KMS-11 (cell line): ENCODE measurements around the gene OAS1.

ENCODE experiments used
- H2AFZ ChIP-seq: fragments of 200-600 bp; sonication (generic); 2 replicates; pipeline ENCODE4 v1.6.1; 2016; ENCODE audit warnings: antibody characterized with exemption, mixed run types, low read depth
- H3K27ac ChIP-seq: fragments of 200-600 bp; sonication (generic); 2 replicates; pipeline ENCODE4 v1.6.1; 2016; ENCODE audit warnings: mild to moderate bottlenecking, mixed run types
- H3K27me3 ChIP-seq: fragments of 200-600 bp; sonication (generic); 2 replicates; pipeline ENCODE4 v1.6.1; 2017; ENCODE audit warnings: mild to moderate bottlenecking, low read depth, mixed run types, moderate library complexity; ENCODE audit not compliant: insufficient read depth
- H3K36me3 ChIP-seq: fragments of 200-600 bp; sonication (generic); 2 replicates; pipeline ENCODE4 v1.6.1; 2017; ENCODE audit warnings: mild to moderate bottlenecking, mixed run types; ENCODE audit not compliant: insufficient read depth
- H3K4me1 ChIP-seq: fragments of 200-600 bp; sonication (generic); 2 replicates; pipeline ENCODE4 v1.6.1; 2016; ENCODE audit warnings: mild to moderate bottlenecking, low read depth, mixed run types; ENCODE audit not compliant: poor library complexity, severe bottlenecking
- H3K4me2 ChIP-seq: fragments of 200-600 bp; sonication (generic); 2 replicates; pipeline ENCODE4 v1.7.0; 2016; ENCODE audit warnings: mild to moderate bottlenecking, mixed run types
- H3K4me3 ChIP-seq: fragments of 200-600 bp; sonication (generic); IDR thresholded peaks from 2 replicates; pipeline ENCODE4 v1.6.1; 2017; ENCODE audit warnings: low read depth, low read length, mixed read lengths; ENCODE audit not compliant: insufficient read depth
- H3K79me2 ChIP-seq: fragments of 200-600 bp; sonication (generic); 2 replicates; pipeline ENCODE4 v1.6.1; 2016; ENCODE audit warnings: low read depth, mixed run types; ENCODE audit not compliant: insufficient read depth
- H3K9ac ChIP-seq: fragments of 200-600 bp; sonication (generic); 2 replicates; pipeline ENCODE4 v1.6.1; 2016; ENCODE audit warnings: mild to moderate bottlenecking, mixed run types
- H4K20me1 ChIP-seq: fragments of 200-600 bp; sonication (generic); 2 replicates; pipeline ENCODE4 v1.6.1; 2016; ENCODE audit warnings: mild to moderate bottlenecking, mixed run types; ENCODE audit not compliant: insufficient read depth
- CTCF ChIP-seq: fragments of 200-600 bp; sonication (generic); conservative IDR thresholded peaks from 2 replicates; pipeline ENCODE4 v1.6.1; 2017; ENCODE audit warnings: low read depth, mild to moderate bottlenecking, antibody characterized with exemption, low read length, moderate library complexity, mixed read lengths

Gene OAS1

DNA sequence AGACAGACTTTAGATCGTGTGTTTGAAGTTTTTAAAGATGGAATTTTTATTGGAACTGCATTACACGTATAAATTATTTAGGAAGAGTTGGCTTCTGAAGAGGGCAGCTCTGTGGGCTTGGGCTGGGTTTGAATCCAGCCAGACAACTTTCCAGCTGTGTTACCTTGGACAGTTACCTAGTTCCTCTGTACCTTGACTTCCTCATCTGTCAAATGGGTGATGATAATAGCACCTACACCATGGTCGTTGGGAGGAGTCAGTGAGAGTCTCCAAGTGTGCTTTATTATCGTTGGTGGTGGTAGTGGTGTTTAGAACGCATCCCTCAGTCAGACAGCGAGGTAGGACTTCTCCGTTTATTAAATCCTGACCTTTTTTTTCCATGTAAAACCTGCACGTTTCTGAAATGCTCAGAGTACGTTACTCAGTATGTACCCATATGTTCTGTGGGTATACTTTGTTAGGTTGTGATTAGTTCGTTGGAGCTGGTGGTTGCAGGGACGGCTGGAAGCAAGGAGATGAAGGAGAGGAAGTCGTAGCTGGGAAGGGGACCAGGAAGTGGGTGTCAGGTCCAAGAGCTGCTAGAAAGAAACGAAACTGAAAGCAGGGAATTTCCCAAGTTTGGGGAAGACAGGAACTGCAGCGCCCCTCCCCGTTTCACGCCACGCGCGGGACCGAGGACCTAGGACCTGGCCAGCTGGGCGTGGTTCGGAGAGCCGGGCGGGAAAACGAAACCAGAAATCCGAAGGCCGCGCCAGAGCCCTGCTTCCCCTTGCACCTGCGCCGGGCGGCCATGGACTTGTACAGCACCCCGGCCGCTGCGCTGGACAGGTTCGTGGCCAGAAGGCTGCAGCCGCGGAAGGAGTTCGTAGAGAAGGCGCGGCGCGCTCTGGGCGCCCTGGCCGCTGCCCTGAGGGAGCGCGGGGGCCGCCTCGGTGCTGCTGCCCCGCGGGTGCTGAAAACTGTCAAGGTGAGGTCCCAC, 31.3 kb downstream of the OAS1 start, which contains the start of gene OAS3:
OAS3 (plus strand) TSS at position 734 of the 979 bp plus-strand sequence; CDS start at position 791, 57 bp downstream.
- H3K4me3 ChIP-seq, result no peak within 1 kb of the TSS
- no peaks in the 10 kb centered on the region for H3K4me1 ChIP-seq
- H2AFZ ChIP-seq, result no peak within 1 kb of the TSS
- no peaks in the 10 kb centered on the region for H3K79me2 ChIP-seq
- H3K27ac ChIP-seq, result no peak within 1 kb of the TSS
- no peak within 1 kb of the TSS for H3K9ac ChIP-seq
- H3K4me2 ChIP-seq, result no peak within 1 kb of the TSS
- H3K27me3 ChIP-seq, result no peaks in the 10 kb centered on the region
- TF ChIP-seq CTCF, result no peak
- H3K36me3 ChIP-seq, result no peaks in the 10 kb centered on the region
- no peaks in the 10 kb centered on the region for H4K20me1 ChIP-seq

- H3K79me2 ChIP-seq, result no peaks in the 10 kb centered on the region
- H2AFZ ChIP-seq, result no peak overlapping the region
- H3K36me3 ChIP-seq, result no peaks in the 10 kb centered on the region
- no peak overlapping the region for H3K4me3 ChIP-seq
- no peaks in the 10 kb centered on the region for H4K20me1 ChIP-seq
- no peaks in the 10 kb centered on the region for H3K27me3 ChIP-seq
- TF ChIP-seq CTCF, result no peak
- no peak overlapping the region for H3K9ac ChIP-seq
- no peaks in the 10 kb centered on the region for H3K4me1 ChIP-seq
- no peak overlapping the region for H3K4me2 ChIP-seq
- no peak overlapping the region for H3K27ac ChIP-seq
These were observed 32.0 kb downstream of the OAS1 start for GRCh38 chr12:112938751-112939150.

GRCh38 chr12:112939761-112940381, 33.1 kb downstream of the OAS1 start:
- H3K9ac ChIP-seq, result no peak overlapping the region
- no peak overlapping the region for H3K4me2 ChIP-seq
- H3K36me3 ChIP-seq, result no peaks in the 10 kb centered on the region
- no peaks in the 10 kb centered on the region for H3K27me3 ChIP-seq
- no peaks in the 10 kb centered on the region for H3K79me2 ChIP-seq
- H2AFZ ChIP-seq, result no peak overlapping the region
- no peaks in the 10 kb centered on the region for H3K4me1 ChIP-seq
- TF ChIP-seq CTCF, result no peak
- no peaks in the 10 kb centered on the region for H4K20me1 ChIP-seq
- H3K27ac ChIP-seq, result no peak overlapping the region
- no peak overlapping the region for H3K4me3 ChIP-seq

GRCh38 chr12:112941528-112942335, 35.0 kb downstream of the OAS1 start:
- no peak overlapping the region for H3K4me3 ChIP-seq
- H2AFZ ChIP-seq, result no peak overlapping the region
- no peaks in the 10 kb centered on the region for H3K36me3 ChIP-seq
- no peak overlapping the region for H3K4me2 ChIP-seq
- H4K20me1 ChIP-seq, result no peaks in the 10 kb centered on the region
- H3K4me1 ChIP-seq, result no peaks in the 10 kb centered on the region
- no peak overlapping the region for H3K27ac ChIP-seq
- no peaks in the 10 kb centered on the region for H3K27me3 ChIP-seq
- no peaks in the 10 kb centered on the region for H3K79me2 ChIP-seq
- no peak for TF ChIP-seq CTCF
- H3K9ac ChIP-seq, result no peak overlapping the region
